Stomach (tissue), 9 donors: ENCODE data around the gene STK31. TPM values are rescaled to one million over a fixed set of nuclear protein-coding genes. Genes with fewer than 3 reads are reported as not detected.
"Not testable (repeated sequence)": the region's sequence is repeated elsewhere in the genome, so short reads cannot be mapped to it uniquely, and the experiment has no call there.

Source experiments
- DNase-seq, 2 donors: peaks; one replicate each; pipeline versions ENCODE4 v3.0.0 to v3.0.0-alpha.2; 2013 to 2019
- H3K27ac ChIP-seq, 5 donors: fragments of 200-600 bp in 4 of 5; sonication (generic) in 4 of 5; one replicate each; pipeline ENCODE4 v1.5.1; 2013 to 2019; ENCODE audit warnings: mild to moderate bottlenecking in 1 of 5, moderate library complexity in 1 of 5
- H3K27me3 ChIP-seq, 3 donors: fragments of 200-600 bp; sonication (generic); one replicate each; pipeline ENCODE4 v1.5.1; 2017 to 2019; ENCODE audit warnings: mixed run types in 1 of 3
- H3K36me3 ChIP-seq, 4 donors: fragments of 200-600 bp; sonication (generic); 1 replicate in 3 of 4; 2 replicates in 1 of 4; pipeline ENCODE4 v1.5.1; 2016 to 2019
- H3K4me1 ChIP-seq, 4 donors: fragments of 200-600 bp; sonication (generic); one replicate each; pipeline ENCODE4 v1.5.1; 2016 to 2019
- H3K4me3 ChIP-seq, 4 donors: fragments of 200-600 bp; sonication (generic) in 3 of 4; one replicate each; pipeline ENCODE4 v1.5.1; 2016 to 2019; ENCODE audit warnings: mild to moderate bottlenecking in 1 of 4
- H3K9me3 ChIP-seq, 4 donors: fragments of 200-600 bp; sonication (generic); one replicate each; pipeline ENCODE4 v1.5.1; 2016 to 2019
- EP300 ChIP-seq: sonication (generic); formaldehyde crosslinking; IDR thresholded peaks from one replicate; pipeline ENCODE4 v1.6.1; 2017; ENCODE audit warnings: antibody characterized with exemption
- POLR2A ChIP-seq, 4 donors: fragments of 450-650 bp; IDR thresholded peaks; one replicate each; pipeline ENCODE4 v1.6.1; 2016; ENCODE audit warnings: antibody characterized with exemption in 4 of 4, control low read depth in 2 of 4, mild to moderate bottlenecking in 1 of 4, moderate library complexity in 1 of 4
- POLR2AphosphoS5 ChIP-seq, 3 donors: sonication (generic); formaldehyde crosslinking; IDR thresholded peaks; one replicate each; pipeline ENCODE4 v1.6.1; 2016; ENCODE audit warnings: antibody characterized with exemption in 3 of 3
- WGBS, 5 donors: extraction: QIAGEN DNeasy Blood & Tissue Kit in 3 of 5; methylation state at CpG; one replicate each; pipeline versions ENCODE4 v1.1.5 to v1.1.7; 2013 to 2018; 5-methylcytosine and 5-hydroxymethylcytosine counted together
- intact Hi-C: fragments of 100-400 bp; cut with DNase I; formaldehyde crosslinking; loops from one replicate; pipeline ENCODE4 v1.15.1; 2023; ENCODE audit warnings: low total_unique reads
- polyA plus RNA-seq, 3 donors: library from polyadenylated mRNA; stranded (reverse); fragments of 200-250 nt; gene quantifications; one replicate each; pipeline ENCODE4 v1.2.3, GENCODE V29; 2013
- total RNA-seq, 5 donors: library from RNA; depleted of rRNA; stranded (reverse); fragments of >200 nt; gene quantifications; one replicate each; pipeline versions ENCODE4 v1.1.0 to v1.2.3, GENCODE V29; 2014 to 2016
- donor health status: healthy with polysubstance abuse.
- donor health status: Bipolar disorder and iron deficiency.
- donor health status: healthy.

The STK31 gene
- total and polyA plus RNA-seq, 8 donors: 0.65 to 9.0 (median 1.8) TPM; not detected in 2

DNA sequence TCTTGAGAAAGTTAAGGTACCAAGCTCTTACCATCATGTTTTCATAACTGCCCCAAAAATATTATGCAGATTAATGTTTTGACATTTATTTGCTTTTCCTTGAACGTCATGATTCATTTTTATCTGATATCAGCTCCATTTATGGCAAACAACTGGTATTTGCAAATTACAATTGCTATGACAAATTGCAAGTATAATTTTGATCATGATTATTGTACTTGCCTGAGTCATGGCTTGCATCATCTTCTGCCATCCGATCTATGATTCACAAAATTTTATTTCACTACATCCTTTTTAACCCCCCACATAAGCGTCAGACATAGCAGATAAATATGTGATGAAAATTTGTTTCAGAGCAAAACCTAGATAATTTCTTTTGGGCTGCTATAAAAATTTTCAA lies 155.0 kb downstream of the STK31 start:
- no peak for TF ChIP-seq POLR2AphosphoS5 (IDR thresholded peaks at IDR 0.05)
- TF ChIP-seq POLR2A (IDR thresholded peaks at IDR 0.05): no peak
- TF ChIP-seq EP300: no peak
- 40 to 52% (median 45%) methylated on average over 3 of the region's 3 CpGs for WGBS, 5 donors
- H3K4me3 ChIP-seq: no peak overlapping the region
- H3K9me3 ChIP-seq: no peaks in the 10 kb centered on the region
- H3K4me1 ChIP-seq: no peaks in the 10 kb centered on the region
- no peaks in the 10 kb centered on the region for H3K27me3 ChIP-seq
- H3K36me3 ChIP-seq: no peaks in the 10 kb centered on the region
- intact Hi-C loops: no loop called here
- H3K27ac ChIP-seq: no peak overlapping the region
- no peak for DNase-seq

DNA sequence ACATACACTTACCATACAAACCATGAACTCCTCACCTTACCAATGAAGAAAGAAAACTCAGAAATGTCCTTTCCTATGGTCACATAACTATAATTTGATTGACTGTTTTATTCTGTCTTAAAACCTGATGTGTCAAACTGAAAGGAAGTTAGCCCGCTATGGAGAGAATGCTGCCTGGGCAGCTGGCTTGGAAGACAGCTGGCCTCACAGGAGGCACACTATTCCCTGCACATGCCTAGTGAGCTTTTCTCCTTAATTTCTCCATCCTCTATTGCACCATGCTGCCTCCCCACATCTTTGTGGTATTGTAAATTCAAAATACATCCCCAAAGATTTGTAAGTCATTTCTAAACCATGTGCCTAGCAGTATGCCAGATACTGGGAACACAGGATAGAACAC lies 163.3 kb downstream of the STK31 start:
- intact Hi-C loops: no loop called here
- no peak overlapping the region for H3K4me3 ChIP-seq
- DNase-seq: no peak
- peaks cover 0 to 5% (median 0%) of the 10 kb centered on the region in 4 donors for H3K4me1 ChIP-seq
- no peaks in the 10 kb centered on the region for H3K27me3 ChIP-seq
- WGBS, 5 donors: 72 to 92% (median 86%) methylated on average over 1 of the region's 1 CpG
- TF ChIP-seq EP300: no peak
- H3K27ac ChIP-seq: no peak overlapping the region
- no peaks in the 10 kb centered on the region for H3K9me3 ChIP-seq
- no peaks in the 10 kb centered on the region for H3K36me3 ChIP-seq

DNA sequence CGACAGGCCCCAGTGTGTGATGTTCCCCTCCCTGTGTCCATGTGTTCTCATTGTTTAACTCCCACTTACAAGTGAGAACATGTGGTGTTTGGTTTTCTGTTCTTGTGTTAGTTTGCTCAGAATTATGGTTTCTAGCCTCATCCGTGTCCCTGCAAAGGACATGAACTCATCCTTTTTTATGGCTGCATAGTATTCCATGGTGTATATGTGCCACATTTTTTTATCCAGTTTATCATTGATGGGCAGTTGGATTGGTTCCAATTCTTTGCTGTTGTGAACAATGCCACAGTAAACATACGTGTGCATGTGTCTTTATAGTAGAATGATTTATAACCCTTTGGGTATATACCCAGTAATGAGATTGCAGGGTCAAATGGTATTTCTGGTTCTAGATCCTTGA lies 166.5 kb downstream of the STK31 start:
- intact Hi-C loops, H3K36me3 ChIP-seq, H3K4me3 ChIP-seq, H3K4me1 ChIP-seq, DNase-seq, H3K27ac ChIP-seq, H3K9me3 ChIP-seq, H3K27me3 ChIP-seq: not testable (repeated sequence)
- 81 to 95% (median 91%) methylated on average over 3 of the region's 3 CpGs for WGBS, 5 donors

Other genes with a start within 250 kb of the STK31 start
- 10 to 100 TPM in 1 of 5 donors, 1 to 10 TPM in 1, not detected in 3; 9.1 to 61.9 TPM for gene IGF2BP3, start 239.7 kb upstream of the STK31 start, total RNA-seq
- 1 to 10 TPM in 1 of 3 donors, under 1 TPM in 1, not detected in 1; 0.43 to 1.2 TPM for gene IGF2BP3, start 239.7 kb upstream of the STK31 start, polyA plus RNA-seq
- gene TRA2A, start 178.2 kb upstream of the STK31 start, total RNA-seq: 10 to 100 TPM; 24.5 to 87.2 (median 43.4) TPM
- gene TRA2A, start 178.2 kb upstream of the STK31 start, polyA plus RNA-seq: 10 to 100 TPM; 36.8 to 53.4 (median 36.9) TPM
- 10 to 100 TPM in 3 of 5 donors, 1 to 10 TPM in 1, not detected in 1; 7.6 to 29.7 (median 14.8) TPM for gene CCDC126, start 112.8 kb upstream of the STK31 start, total RNA-seq
- gene CCDC126, start 112.8 kb upstream of the STK31 start, polyA plus RNA-seq: 1 to 10 TPM; 2.8 to 4.8 (median 3.5) TPM
- 10 to 100 TPM; 15.4 to 79.9 (median 30.3) TPM for gene FAM221A, start 30.0 kb upstream of the STK31 start, total RNA-seq
- gene FAM221A, start 30.0 kb upstream of the STK31 start, polyA plus RNA-seq: 10 to 100 TPM; 10.6 to 19.9 (median 10.9) TPM